HG03575 (cell line): ENCODE results near the gene MRO.

Experiments
- ATAC-seq: cut with Tn5 transposase; IDR thresholded peaks from one replicate; pipeline ENCODE4 v1.9.1; 2021; ENCODE audit not compliant: unreplicated experiment, insufficient number of reproducible peaks, low FRiP score; ENCODE audit errors: extremely low read depth

Gene MRO

DNA sequence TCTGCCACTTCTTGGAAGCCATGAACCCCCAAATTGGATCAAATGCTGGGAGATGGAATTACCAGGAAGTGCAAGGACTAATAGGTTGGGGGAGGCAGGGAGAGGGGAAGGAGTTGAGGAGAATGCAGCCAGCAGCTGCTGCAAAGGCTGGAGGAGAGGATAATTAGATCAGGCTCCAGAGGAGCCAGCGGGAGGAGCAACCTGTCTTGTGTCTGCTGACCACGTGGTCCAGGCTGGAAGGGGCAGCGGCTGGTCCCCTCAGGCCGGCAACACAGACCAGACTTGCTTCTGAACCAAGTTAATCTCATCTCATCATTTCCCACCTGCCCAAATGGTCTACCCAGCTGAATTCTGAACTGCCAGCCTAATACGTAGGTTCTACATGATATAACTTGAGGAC lies 68.3 kb downstream of the MRO start:
- ATAC-seq: no peak

GRCh38 chr18:50750546-50750945 lies 69.3 kb downstream of the MRO start:
- ATAC-seq: no peak

GRCh38 chr18:50749945-50750344 lies 69.9 kb downstream of the MRO start:
- no peak for ATAC-seq

DNA sequence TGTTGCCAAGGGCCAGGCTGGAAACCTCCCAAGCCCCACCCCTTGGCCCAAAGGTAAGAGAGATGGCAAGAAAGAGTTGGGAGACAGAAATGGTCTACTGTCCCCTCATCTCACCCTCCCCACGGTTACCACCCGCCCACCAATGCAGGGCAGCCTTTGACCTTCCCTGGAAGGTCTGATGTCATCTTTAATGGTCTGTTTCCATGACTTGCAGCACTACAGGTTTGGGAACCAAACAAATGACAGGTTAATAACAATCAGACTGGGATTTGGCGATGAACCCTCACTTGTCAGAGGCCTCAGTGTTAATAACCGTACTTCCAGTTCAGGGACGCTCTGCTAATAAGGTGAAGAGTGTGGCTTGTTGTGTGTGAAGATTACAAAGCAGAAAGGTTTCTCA lies 70.4 kb downstream of the MRO start:
- no peak for ATAC-seq

- ATAC-seq: no peak
Measured at GRCh38 chr18:50748243-50749229, 71.3 kb downstream of the MRO start.

DNA sequence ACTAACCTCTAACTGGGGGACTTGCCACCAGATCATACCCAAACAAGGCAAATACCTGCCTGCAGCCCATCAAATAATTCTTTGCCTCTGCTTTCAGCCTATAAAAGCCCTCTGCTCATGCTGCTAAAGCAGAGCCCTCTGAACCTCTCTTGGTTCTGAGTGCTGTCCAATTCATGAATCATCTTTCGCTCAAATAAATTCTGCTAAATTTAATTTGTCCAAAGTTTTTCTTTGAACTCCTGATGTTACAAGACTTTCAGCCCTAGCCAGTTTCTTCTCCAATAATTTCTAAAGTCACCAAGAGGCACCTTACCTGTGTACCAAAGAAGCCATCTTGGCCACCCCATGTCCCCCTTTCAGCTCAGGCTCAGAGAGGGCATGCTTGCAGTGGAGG lies 72.0 kb downstream of the MRO start:
- no peak for ATAC-seq

DNA sequence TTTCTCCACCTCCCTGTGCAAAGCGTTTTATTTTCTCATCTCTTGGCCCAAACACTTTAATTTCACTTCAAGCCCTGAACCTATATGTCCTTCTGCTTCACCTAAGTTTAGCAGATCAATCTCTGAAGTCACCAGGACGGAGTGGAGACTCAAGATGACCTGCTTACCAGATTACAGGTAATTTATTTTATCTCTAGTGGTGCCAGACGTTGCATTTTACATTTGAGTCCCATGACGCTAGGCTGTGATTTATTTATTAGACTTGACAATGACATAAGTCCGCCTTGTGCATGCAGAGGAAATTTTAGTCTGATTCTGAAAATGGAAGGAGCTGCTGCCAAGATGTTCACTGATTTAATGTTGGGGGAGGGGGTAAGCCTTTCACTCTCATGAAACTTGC lies 73.9 kb downstream of the MRO start:
- no peak for ATAC-seq
